ENCODE results near the gene TPGS2.

Gene TPGS2

GRCh38 chr18:36809590-36810381 is 19.0 kb downstream of the TPGS2 start:
- peak; percentile 53 for DNase-seq (ENCODE audit: low read depth)
- in situ Hi-C loops (cut with HindIII; ENCODE audit: low sequenced_read_pairs) = no loop called here
- no peak overlapping the region for H3K4me3 ChIP-seq (ENCODE audit: low read depth, low read length)
- TF ChIP-seq, protein P1, sequence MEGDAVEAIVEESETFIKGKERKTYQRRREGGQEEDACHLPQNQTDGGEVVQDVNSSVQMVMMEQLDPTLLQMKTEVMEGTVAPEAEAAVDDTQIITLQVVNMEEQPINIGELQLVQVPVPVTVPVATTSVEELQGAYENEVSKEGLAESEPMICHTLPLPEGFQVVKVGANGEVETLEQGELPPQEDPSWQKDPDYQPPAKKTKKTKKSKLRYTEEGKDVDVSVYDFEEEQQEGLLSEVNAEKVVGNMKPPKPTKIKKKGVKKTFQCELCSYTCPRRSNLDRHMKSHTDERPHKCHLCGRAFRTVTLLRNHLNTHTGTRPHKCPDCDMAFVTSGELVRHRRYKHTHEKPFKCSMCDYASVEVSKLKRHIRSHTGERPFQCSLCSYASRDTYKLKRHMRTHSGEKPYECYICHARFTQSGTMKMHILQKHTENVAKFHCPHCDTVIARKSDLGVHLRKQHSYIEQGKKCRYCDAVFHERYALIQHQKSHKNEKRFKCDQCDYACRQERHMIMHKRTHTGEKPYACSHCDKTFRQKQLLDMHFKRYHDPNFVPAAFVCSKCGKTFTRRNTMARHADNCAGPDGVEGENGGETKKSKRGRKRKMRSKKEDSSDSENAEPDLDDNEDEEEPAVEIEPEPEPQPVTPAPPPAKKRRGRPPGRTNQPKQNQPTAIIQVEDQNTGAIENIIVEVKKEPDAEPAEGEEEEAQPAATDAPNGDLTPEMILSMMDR (IDR thresholded peaks at IDR 0.05; ENCODE audit: low read depth, low read length, missing control alignments) = peak; percentile 81

GRCh38 chr18:36808681-36809080 is 20.1 kb downstream of the TPGS2 start:
- in situ Hi-C loops (cut with HindIII; ENCODE audit: low sequenced_read_pairs) = no loop called here
- DNase-seq (ENCODE audit: low read depth) = no peak

DNA sequence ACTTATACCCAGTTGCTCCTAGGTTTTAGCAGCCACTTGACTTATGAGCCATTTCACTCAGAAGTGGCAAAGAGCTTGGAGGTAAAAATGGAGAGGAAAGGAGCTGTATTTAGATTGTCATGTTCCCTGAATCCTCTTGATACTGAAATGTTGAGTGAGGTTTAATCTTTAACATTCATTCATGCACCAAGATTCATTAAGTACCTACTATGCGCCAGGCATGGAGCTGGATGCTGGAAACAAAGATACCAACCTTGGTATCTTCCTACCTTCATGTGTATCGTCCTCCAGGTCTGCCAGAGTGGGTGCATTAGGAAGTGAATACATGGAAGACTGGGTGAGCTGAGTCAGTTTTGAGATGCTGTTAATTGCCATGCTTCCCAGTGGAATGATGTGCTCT is 23.7 kb downstream of the TPGS2 start:
- TF ChIP-seq, protein P1 (IDR thresholded peaks at IDR 0.05; ENCODE audit: low read depth, low read length, missing control alignments) = no peak
- no peak overlapping the region for H3K4me3 ChIP-seq (ENCODE audit: low read depth, low read length)
- in situ Hi-C loops (cut with HindIII; ENCODE audit: low sequenced_read_pairs) = no loop called here
- no peak for DNase-seq (ENCODE audit: low read depth)

More at GRCh38 chr18:36808681-36809080, 20.1 kb downstream of the TPGS2 start:
- no peak overlapping the region for H3K4me3 ChIP-seq (ENCODE audit: low read depth, low read length)
- TF ChIP-seq, protein P1 (IDR thresholded peaks at IDR 0.05; ENCODE audit: low read depth, low read length, missing control alignments) = no peak

DNA sequence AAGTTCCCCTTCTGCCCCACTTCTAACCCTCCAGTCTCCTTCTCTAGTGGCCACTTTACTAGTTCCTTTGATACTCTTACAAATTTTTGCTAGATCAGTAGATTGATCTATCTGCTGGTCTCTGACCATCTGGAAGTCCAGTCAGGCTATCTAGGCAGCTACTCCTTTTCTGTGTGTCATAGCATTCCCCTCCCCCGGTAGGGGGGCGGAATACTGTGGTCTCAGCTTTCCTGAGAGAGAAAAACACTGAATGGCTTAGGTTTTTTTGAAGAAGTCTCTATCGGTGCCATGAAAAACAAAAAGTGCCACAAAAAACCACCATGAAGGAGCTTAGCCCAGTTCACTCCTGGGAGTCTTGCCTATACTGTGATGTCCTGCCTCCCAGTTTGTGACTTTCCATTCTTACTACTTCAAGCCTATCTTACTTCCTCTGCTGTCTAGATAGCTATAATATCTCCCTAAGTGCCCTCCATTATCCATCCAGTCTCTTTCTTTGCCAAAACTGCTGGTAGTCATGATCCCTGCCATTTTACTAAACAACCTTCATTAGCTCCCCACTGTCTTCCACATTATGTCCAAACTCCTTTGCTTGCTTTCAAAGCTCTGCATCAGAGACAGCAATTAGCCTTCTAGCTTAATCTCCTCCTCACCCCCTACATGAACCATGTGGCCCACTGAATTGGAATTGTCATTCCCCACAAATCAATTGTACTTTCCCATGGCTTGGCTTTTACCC is 29.9 kb downstream of the TPGS2 start:
- no peak overlapping the region for H3K4me3 ChIP-seq (ENCODE audit: low read depth, low read length)
- TF ChIP-seq, protein P1 (IDR thresholded peaks at IDR 0.05; ENCODE audit: low read depth, low read length, missing control alignments) = no peak
- in situ Hi-C loops (cut with HindIII; ENCODE audit: low sequenced_read_pairs) = no loop called here
- peak; percentile 16 for DNase-seq (ENCODE audit: low read depth)

DNA sequence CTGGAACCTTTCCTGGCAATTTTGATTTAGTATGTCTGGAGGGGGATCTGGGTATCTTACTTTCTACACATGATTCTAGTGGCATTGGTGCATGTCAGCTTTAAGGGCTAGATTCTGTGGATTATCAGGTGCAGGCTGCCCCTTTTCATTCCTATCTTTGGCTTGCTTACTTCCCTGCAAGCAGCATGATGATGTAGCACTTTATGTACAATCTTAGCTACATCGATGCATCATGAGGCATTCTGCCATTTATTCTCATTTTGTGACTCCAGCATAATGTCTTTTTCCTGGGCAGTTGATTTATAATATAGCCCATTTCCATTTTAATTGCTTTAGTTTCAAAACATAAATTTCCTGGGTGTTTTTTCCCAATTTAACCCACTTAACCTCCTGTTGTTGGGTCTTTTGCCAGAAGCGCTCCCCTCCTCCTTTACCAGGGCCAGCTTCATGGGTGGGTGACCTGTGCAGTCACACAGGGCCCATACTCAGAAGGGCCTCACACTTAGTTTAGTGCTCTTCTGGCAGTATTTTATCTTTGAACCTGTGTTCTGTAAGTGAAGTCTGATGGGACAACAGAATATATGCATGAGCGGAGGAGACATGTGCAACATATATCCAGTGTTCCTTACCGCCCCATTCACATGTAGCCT is 36.0 kb downstream of the TPGS2 start:
- TF ChIP-seq, protein P1 (IDR thresholded peaks at IDR 0.05; ENCODE audit: low read depth, low read length, missing control alignments) = no peak
- no peak for DNase-seq (ENCODE audit: low read depth)
- in situ Hi-C loops (cut with HindIII; ENCODE audit: low sequenced_read_pairs) = no loop called here
- no peak overlapping the region for H3K4me3 ChIP-seq (ENCODE audit: low read depth, low read length)

GRCh38 chr18:36786686-36787085 is 42.1 kb downstream of the TPGS2 start:
- in situ Hi-C loops (cut with HindIII; ENCODE audit: low sequenced_read_pairs) = no loop called here
- DNase-seq (ENCODE audit: low read depth) = peak; percentile 78

More at GRCh38 chr18:36786686-36787085, 42.1 kb downstream of the TPGS2 start:
- no peak overlapping the region for H3K4me3 ChIP-seq (ENCODE audit: low read depth, low read length)
- TF ChIP-seq, protein P1 (IDR thresholded peaks at IDR 0.05; ENCODE audit: low read depth, low read length, missing control alignments) = no peak

Measured in astrocyte of the cerebellum (primary cell).